Left renal cortex interstitium (tissue), 4 donors: ENCODE data around the gene GPC5. TPM values are rescaled to one million over a fixed set of nuclear protein-coding genes. Genes with fewer than 3 reads are reported as not detected.
"Not testable (repeated sequence)": the region's sequence is repeated elsewhere in the genome, so short reads cannot be mapped to it uniquely, and the experiment has no call there.

Source experiments
- DNase-seq, 4 donors: peaks; one replicate each; pipeline ENCODE4 v3.0.0-alpha.2; 2013; ENCODE audit warnings: low read depth in 4 of 4, low spot score in 2 of 4, missing footprints in 1 of 4
- polyA plus RNA-seq, 4 donors: library from polyadenylated mRNA; unstranded; fragments of 120-200 nt; gene quantifications; one replicate each; pipeline ENCODE4 v1.2.1, GENCODE V29; 2013; ENCODE audit not compliant: insufficient read length in 4 of 4

Gene GPC5
- polyA plus RNA-seq, 4 donors = 3.1 to 8.6 (median 3.8) TPM

- no peak for DNase-seq
Observed at GRCh38 chr13:92483894-92484293, 1085.5 kb downstream of the GPC5 start.

GRCh38 chr13:92487238-92487637 lies 1088.8 kb downstream of the GPC5 start:
- no peak for DNase-seq

- no peak for DNase-seq
Observed at GRCh38 chr13:92488249-92488852, 1089.9 kb downstream of the GPC5 start.

GRCh38 chr13:92491839-92492238 lies 1093.4 kb downstream of the GPC5 start:
- DNase-seq = no peak

- DNase-seq = no peak
Observed at GRCh38 chr13:92494915-92495314, 1096.5 kb downstream of the GPC5 start.

GRCh38 chr13:92500192-92500591 lies 1101.8 kb downstream of the GPC5 start:
- DNase-seq = no peak

- DNase-seq = no peak
Observed at GRCh38 chr13:92510416-92510815, 1112.0 kb downstream of the GPC5 start.

GRCh38 chr13:92512852-92513251 lies 1114.4 kb downstream of the GPC5 start:
- DNase-seq = no peak

- no peak for DNase-seq
Observed at GRCh38 chr13:92513672-92514071, 1115.3 kb downstream of the GPC5 start.

GRCh38 chr13:92514420-92515125 lies 1116.2 kb downstream of the GPC5 start:
- no peak for DNase-seq

GRCh38 chr13:92516878-92517277 lies 1118.5 kb downstream of the GPC5 start:
- not testable (repeated sequence) for DNase-seq

GRCh38 chr13:92518622-92519021 lies 1120.2 kb downstream of the GPC5 start:
- not testable (repeated sequence) for DNase-seq

GRCh38 chr13:92530364-92530763 lies 1131.9 kb downstream of the GPC5 start:
- DNase-seq = no peak

GRCh38 chr13:92535222-92536006 lies 1137.0 kb downstream of the GPC5 start:
- no peak for DNase-seq

GRCh38 chr13:92537471-92537870 lies 1139.0 kb downstream of the GPC5 start:
- no peak for DNase-seq

GRCh38 chr13:92538164-92538563 lies 1139.7 kb downstream of the GPC5 start:
- no peak for DNase-seq

- not testable (repeated sequence) for DNase-seq
Observed at GRCh38 chr13:92539148-92539547, 1140.7 kb downstream of the GPC5 start.

GRCh38 chr13:92547266-92547665 lies 1148.8 kb downstream of the GPC5 start:
- DNase-seq = no peak

GRCh38 chr13:92549276-92549675 lies 1150.9 kb downstream of the GPC5 start:
- no peak for DNase-seq

- DNase-seq = no peak
Observed at GRCh38 chr13:92553470-92554114, 1155.2 kb downstream of the GPC5 start.

- no peak for DNase-seq
Observed at GRCh38 chr13:92560883-92561282, 1162.5 kb downstream of the GPC5 start.
